GM21619 (cell line): Measurements from ENCODE around the gene GANC.

Experiments used
- ATAC-seq: cut with Tn5 transposase; IDR thresholded peaks from one replicate; pipeline ENCODE4 v1.9.1; 2021; ENCODE audit not compliant: unreplicated experiment

Gene GANC

GRCh38 chr15:42344763-42345162 lies 71.8 kb downstream of the GANC start:
- no peak for ATAC-seq

- ATAC-seq: no peak
These were observed 72.5 kb downstream of the GANC start for GRCh38 chr15:42345504-42345903.

GRCh38 chr15:42348083-42348482 lies 75.1 kb downstream of the GANC start:
- no peak for ATAC-seq

GRCh38 chr15:42349186-42349585 lies 76.2 kb downstream of the GANC start:
- ATAC-seq: no peak

GRCh38 chr15:42352401-42352800 lies 79.4 kb downstream of the GANC start:
- ATAC-seq: no peak

GRCh38 chr15:42353061-42353460 lies 80.1 kb downstream of the GANC start:
- no peak for ATAC-seq

- ATAC-seq: no peak
These were observed 81.8 kb downstream of the GANC start for GRCh38 chr15:42354824-42355223.

- ATAC-seq: no peak
These were observed 82.3 kb downstream of the GANC start for GRCh38 chr15:42355291-42355690.

GRCh38 chr15:42356851-42357250 lies 83.8 kb downstream of the GANC start:
- ATAC-seq: no peak

- no peak for ATAC-seq
These were observed 85.1 kb downstream of the GANC start for GRCh38 chr15:42358141-42358540.

GRCh38 chr15:42359249-42359648 lies 86.2 kb downstream of the GANC start, which contains the start of gene CAPN3:
TSS of gene CAPN3 (plus strand) at chr15:42359501. CDS start at chr15:42359806, 305 bp downstream.
- ATAC-seq: no peak

GRCh38 chr15:42359985-42360384 lies 87.0 kb downstream of the GANC start:
- no peak for ATAC-seq

- ATAC-seq: no peak
These were observed 87.6 kb downstream of the GANC start for GRCh38 chr15:42360535-42361112.

- no peak for ATAC-seq
These were observed 90.5 kb downstream of the GANC start for GRCh38 chr15:42363487-42363886.

- ATAC-seq: no peak
These were observed 90.9 kb downstream of the GANC start for GRCh38 chr15:42363942-42364341.

GRCh38 chr15:42364529-42364928 lies 91.5 kb downstream of the GANC start:
- no peak for ATAC-seq

- ATAC-seq: no peak
These were observed 93.0 kb downstream of the GANC start for GRCh38 chr15:42365921-42366550.

- ATAC-seq: no peak
These were observed 94.0 kb downstream of the GANC start for GRCh38 chr15:42367041-42367440.

GRCh38 chr15:42368096-42368495 lies 95.1 kb downstream of the GANC start:
- no peak for ATAC-seq

- ATAC-seq: no peak
These were observed 98.1 kb downstream of the GANC start for GRCh38 chr15:42371096-42371495.

- ATAC-seq: no peak
These were observed 100.3 kb downstream of the GANC start for GRCh38 chr15:42373274-42373673.

GRCh38 chr15:42373936-42374335 lies 100.9 kb downstream of the GANC start:
- no peak for ATAC-seq

- no peak for ATAC-seq
These were observed 101.8 kb downstream of the GANC start for GRCh38 chr15:42374810-42375209.
